ENCODE measurements around the gene CEP112.

The CEP112 gene

DNA sequence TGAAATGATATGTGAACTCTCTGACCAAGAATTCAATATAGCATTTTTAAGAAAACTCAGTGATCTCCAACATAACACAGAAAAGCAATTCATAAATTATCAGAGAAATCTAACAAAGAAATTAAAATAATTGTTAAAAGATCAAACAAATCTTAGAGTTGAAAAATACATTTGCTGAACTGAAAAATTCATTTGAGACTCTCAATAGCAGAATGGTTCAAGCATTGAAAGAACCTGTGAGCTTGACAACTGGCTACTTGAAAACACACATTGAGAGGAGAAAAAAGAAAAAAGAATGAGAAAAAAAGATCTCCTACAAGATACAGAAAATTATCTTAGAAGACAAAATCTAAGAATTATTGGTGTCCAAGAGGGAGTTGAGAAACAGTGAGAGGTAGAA, 203.5 kb downstream of the CEP112 start:
- DNase-seq (ENCODE audit: low spot score), result no peak

DNA sequence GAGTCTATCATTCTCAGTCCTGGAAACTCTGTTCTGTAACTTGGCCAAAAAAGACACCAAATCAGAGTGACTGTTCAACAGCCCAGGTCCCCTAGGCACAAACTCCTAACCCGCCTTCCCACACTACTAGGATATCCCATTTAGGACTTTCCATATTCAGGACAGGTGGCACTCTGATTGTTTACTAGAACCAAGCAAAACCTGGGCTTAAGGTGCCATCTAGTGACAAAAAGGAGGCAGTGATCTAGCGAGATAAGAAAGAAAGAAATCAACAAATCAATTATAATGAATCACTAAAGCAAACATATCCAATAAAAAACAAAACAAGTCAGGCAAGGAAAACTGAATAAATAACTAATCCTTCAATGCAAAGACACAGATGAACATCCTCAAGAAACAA, 203.9 kb downstream of the CEP112 start:
- DNase-seq (ENCODE audit: low spot score), result peak; percentile 95

DNA sequence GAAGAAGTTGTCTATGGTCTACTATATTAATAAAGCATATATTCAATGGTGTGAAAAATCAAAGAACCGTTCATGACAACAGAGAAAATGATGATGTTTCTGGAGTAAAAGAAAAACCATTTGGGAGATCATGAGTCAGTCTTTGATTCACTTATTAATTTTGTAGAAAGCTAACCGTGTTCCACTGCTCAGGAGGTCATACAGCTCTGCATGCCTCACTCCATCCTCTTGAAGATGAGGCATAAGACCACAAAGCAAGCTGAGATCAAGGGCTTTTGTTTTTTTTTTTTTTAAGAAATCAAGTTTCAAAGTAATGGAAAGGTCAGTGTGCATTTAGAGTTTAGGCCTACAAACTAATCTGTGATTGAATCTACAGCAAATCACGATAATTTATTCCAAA, 206.4 kb downstream of the CEP112 start:
- no peak for DNase-seq (ENCODE audit: low spot score)

DNA sequence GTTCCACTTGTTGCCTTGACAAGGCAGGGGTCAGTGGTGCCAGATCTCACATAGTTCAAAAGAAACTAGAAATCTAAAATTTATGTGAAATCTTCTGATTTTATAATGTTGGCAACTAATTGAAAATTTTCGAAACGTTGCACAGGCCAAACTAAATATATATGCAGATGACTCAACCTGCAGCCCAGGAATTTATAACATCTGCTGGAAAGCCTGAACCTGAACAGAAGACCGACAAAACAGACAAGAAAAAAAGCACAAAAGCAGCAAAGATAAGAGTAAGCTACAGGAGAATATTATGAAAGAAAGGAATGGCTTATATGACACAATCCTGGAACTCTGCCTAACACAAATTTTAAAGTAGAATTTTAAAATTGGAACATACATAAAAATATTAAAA, 207.6 kb downstream of the CEP112 start:
- no peak for DNase-seq (ENCODE audit: low spot score)

DNA sequence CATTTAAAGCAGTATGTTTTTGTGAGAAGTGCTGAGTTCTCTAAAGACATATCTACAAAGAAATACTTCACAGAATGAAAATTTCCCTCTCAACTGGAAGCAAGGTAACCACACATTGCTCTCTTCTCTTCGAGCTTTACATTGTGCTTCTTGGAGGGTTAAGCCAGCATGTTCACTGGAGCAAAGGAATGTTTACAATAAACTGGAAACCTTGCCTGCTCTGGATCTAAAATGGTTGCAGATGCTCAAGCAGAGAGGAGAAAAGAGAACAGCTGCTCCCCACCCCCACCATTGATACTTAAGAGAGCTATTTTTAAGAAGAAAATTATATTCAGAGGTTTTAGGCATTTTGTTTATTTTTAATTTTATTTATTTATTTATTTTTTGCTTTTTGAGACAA, 213.1 kb downstream of the CEP112 start:
- DNase-seq (ENCODE audit: low spot score), result no peak

DNA sequence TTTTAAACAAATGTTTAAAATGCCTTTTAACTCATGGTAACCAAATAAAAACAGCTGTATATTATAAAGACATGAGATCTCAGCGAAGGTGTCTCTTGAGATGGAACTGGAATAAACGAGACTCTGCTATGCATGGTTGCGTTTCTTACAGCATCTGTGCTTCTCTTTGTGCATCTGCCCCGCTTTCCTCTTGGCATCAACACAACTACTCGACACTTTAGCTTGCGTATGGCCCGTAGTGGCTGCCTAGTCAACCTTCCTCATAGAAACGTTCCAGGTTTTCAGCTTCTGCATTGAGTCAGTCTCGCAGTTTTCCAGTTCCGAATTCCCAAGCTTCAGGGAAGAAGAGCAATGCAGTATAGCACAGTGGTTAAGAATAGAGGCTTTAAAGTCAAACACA, 214.9 kb downstream of the CEP112 start:
- no peak for DNase-seq (ENCODE audit: low spot score)

DNA sequence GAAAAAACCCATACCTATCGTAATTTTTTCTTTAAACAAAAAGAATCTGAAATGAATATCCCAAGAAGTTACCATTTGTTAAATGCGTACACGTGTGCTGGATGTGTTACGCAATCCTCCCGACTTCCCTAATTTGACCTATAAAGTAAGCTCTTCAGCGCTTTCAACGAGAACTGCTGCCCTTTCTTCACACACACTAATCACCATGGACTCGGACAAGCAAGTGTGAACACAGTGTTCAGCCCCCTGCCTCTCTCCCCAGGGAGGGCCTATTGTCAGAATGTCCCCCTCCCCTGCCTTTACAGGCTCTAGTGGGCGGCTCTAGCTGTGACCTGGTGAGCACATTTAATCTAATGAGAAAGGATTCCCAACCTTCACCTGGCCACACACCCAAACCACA, 216.1 kb downstream of the CEP112 start:
- no peak for DNase-seq (ENCODE audit: low spot score)

DNA sequence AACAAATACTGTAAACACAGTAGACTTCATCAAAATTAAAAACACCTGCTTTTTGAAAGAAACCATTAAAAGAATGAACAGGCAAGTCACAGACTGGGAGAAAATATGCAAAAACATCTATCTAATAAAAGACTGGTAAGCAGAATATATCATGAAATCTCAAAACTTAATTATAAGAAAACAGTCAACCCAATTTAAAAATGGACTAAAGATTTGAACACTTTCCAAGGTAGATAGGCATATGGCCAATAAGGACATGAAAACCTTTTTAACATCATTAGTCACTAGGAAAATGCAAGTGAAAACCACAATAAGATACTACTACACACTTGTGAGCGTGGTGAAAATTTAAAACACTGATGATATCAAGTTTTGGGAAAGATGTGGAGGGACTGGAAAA, 218.7 kb downstream of the CEP112 start:
- no peak for DNase-seq (ENCODE audit: low spot score)

DNA sequence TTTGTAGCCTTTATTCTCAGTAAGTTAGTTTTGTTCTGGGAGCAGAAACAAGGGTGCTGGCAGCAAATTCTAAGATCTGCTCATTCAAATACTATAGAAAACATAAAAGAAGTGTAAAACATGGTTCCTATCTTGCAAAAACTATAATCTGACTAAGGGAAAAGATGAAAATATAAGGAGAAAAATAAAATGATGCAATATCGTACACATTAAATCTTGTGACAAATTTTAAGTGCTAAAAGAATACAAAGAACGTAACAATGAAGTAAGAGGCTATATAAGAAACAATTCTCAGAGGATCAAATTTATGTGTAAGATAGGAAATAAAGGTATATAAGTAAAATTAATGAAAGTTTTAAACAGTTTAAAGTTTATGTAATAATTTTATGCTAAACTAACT, 224.6 kb downstream of the CEP112 start:
- no peak for DNase-seq (ENCODE audit: low spot score)

DNA sequence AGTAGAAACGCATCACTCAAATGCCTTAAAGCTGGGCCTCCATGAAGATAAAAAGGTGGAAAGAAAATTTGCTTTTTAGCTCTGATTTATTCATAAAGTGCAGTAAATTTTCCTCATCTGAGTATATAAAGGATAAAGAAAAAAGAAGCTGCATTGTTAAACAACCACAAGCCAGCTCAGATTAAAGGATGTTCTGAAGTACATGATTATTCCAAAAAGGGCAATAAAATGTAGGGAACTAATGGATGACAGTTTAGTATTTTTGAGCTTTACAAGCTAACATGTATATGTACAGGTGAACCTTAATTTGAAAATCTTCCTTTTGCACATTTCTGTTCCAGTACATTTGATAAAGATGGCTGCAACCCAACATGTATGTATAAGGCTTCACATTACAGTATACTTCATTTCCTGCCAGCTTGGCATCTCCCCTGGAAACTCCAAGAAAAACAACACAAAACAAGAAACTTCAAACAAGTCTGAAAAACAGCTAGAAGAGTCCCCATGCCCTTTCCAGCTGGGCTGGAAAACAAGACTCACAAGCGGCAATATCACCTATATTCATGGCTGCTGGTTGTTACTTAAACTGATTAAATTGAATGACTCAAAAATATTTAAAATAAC, 225.7 kb downstream of the CEP112 start:
- DNase-seq (ENCODE audit: low spot score), result no peak

DNA sequence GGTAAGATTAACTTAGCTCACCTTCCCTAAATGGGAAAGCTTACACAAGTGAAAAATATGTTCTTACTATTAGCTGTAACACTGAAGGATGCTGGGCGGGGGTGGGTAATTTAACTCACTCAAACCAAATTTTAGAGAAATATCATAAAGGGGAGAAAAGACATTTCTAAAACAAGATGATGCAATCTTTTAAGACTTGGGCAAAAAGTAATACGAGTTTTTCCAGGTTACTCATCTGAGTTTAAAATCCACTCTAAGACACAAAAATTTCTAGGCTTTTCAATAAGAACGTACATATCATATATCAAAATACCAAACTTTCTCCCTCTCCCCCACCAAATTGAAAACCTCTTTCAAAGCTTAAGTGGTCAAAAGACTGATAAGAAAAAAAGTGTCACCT, 228.8 kb downstream of the CEP112 start:
- DNase-seq (ENCODE audit: low spot score), result no peak

DNA sequence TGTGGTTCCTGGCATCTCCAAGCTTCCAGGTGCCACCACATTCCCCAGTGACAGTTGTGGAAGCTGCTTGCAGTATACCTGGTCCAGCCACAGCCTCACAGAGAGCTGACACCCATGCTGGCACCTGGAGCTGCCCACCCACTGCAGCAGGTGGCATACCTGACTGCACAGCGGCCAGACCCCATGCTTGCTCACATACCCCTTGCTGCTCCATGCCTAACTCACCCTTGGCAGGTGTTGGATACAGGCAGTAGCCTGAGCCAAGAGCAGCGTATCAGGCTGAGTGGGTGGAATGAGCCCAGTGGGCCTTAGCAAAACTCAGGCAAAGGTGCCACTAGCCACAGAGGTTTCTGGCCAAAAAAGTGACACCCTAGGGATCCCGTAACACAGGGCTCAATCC, 232.3 kb downstream of the CEP112 start:
- no peak for DNase-seq (ENCODE audit: low spot score)

DNA sequence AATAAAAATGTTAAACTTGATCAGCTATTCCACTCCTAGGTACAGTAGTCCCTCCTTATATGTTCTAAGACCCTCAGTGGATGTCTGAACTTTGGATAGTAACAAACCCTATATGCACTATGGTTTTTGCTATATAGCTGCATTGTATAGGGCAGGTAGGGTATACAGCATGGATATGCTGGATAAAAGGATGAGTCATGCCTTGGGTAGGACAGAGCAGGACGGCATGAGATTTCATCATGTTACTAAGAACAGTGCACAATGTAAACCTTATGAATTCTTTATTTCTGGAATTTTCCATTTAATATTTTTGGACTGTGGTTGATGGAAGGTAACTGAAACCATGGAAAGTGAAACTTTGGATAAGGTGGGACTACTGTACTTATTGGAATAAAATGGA, 235.1 kb downstream of the CEP112 start:
- peak; percentile 34 for DNase-seq (ENCODE audit: low spot score)

DNA sequence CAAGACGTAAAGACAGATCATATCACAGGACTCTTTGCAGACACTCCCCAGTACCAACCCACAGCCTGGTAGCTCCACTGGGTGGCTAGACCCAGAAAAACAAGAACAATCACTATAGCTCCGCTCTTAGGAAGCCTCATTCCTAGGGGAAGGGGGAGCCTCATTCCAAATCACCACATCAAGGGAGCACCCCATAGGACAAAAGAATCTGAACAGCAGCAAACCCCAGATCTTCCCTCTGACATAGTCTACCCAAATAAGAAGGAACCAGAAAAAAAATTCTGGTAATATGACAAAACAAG, 237.8 kb downstream of the CEP112 start:
- no peak for DNase-seq (ENCODE audit: low spot score)

DNA sequence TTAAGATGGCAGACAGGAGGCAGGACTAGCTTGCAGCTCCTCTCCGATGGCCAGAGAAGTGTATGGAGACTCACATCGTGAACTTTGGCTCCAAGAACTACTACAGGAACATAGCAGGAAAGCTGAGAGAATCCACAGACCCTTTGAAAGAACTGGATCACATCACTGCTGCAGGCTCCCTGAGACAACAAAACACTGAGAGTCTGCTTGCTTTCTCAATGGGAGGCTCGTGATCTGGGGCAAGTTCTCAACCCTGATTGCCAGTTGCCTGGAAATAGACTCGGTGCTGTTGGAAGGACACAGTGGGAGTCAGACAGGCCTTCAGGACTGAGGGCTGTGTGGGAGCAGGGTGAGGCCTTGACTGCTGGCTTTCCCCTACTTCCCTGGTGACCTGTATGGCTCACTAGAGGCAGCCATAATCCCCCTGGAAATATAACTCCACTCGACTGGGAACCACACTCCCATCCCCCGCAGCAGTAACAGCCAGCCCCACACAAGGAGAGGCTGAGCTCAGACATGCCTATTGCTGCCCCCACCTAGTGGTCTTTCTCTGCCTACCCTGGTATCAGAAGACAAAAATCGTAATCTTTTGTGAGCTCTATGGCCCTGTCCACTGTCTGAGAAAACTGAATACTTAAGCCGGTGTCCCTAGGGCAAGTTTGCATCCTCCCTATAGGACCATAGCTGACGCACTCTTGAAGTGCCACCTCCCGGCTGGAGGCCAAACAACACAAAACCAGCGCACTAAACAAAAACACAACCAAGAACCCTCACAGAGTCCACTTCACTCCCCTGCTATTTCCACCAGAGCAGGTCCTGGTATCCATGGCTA, 238.4 kb downstream of the CEP112 start:
- DNase-seq (ENCODE audit: low spot score), result no peak

DNA sequence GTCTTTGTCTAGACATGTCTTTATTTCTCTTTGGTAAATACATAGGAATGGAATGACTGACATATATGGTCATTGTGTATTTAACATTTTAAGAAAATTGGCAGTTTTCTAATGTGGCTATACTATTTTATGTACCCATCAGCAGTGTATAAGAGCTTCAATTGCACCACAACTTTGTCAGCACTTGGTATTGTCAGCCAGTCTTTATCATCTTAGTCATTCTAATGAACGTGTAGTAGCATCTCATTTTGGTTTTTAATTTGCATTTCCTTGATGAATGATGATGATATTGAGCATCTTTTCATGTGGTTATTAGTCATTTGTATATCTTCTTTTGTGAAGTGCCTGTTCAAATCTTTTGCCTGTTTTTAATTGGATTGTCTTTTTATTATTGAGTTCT, 239.3 kb downstream of the CEP112 start:
- no peak for DNase-seq (ENCODE audit: low spot score)

DNA sequence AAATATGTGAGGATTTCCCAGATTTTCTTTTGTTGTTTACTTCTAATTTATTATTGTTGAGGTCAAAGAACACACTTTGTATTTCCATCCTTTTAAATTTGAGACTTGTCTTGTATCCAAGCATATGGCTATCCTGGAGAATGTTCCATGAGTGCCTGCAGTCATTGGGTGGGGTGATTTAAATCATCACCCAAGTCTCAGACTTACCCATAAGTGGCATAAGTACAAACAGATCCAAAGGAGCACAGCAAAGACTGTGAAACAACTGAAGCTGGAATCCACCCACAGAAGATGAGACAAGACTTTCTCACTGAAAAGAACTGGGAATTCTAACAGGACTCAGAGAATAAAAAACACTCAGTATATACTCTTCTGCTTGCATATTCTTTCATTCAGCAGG, 239.9 kb downstream of the CEP112 start:
- no peak for DNase-seq (ENCODE audit: low spot score)

DNA sequence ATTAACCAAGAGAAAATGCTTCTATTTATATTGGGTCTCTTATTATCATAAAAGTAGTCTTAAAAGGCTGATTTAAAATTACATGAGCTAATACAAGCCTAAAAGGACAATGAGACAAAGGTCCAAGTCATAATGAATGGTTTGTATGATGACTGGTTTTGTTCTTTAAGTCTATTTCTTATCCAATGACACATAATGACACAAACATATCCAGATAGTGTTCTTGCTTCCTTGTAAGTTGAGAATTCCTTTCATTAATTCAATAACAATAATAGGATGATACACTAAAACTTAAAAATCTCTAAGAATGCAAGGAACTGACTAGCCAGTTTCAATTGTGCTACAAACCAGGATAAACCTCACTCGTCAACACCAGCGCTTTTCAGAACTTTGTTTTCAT, 244.1 kb downstream of the CEP112 start:
- DNase-seq (ENCODE audit: low spot score), result no peak

DNA sequence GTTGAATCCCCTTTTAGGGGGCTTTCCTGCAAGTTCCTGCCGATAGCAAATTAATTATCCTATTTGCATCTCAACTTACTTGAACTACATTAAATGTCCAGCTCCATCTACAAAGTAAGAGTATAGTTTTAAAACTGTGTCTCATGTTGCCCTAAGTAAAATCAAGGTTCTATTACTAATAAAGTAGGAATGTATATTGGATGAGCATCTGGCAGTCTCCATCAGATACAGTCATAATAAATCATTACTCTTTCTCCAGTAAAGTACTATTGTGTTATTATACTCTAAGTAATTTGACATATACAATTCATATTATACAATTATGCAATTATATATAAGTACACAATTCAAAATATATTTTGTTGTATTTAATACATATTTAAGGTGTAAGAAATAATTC, 249.3 kb downstream of the CEP112 start:
- no peak for DNase-seq (ENCODE audit: low spot score)

DNA sequence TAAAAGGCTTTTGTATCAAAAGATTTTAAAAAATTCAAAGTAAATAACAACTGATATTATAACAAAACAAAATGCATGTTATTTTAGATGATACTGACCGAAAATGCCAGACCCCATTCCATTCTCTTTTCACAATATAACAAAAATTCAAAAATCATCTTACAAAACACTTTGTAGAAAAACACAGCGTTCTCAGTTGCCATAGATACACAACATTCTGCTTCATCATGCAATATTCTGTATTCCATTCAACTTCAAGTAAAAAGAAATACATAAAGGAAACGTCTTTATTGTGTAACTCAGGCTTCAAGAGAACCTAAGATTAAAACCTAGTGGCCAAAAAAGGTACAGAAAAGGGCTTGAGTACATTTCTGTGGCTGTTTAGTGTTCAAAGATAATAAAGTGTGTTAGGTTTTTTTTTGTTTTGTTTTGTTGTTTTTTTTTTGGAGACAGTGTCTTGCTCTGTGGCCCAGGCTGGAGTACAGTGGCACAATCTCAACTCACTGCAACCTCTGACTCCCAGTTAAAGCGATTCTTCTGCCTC, 250.5 kb downstream of the CEP112 start:
- no peak for DNase-seq (ENCODE audit: low spot score)

DNA sequence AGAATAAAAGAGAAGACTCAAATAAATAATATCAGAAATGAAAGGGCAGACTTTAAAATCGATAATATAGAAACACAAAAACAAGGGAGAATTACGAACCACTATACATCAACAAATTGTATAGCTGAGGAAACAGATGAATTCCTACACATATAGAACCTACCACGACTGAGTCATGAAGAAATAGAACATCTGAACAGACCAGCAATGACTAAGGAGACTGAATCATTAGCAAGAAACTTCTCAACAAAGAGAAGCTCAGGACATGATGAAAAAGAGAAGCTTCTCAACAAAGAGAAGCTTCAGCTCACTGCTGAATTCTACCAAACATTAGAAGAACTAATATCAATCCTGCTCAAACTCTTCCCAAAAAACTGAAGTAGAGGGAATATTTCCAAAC, 255.9 kb downstream of the CEP112 start:
- no peak for DNase-seq (ENCODE audit: low spot score)

DNA sequence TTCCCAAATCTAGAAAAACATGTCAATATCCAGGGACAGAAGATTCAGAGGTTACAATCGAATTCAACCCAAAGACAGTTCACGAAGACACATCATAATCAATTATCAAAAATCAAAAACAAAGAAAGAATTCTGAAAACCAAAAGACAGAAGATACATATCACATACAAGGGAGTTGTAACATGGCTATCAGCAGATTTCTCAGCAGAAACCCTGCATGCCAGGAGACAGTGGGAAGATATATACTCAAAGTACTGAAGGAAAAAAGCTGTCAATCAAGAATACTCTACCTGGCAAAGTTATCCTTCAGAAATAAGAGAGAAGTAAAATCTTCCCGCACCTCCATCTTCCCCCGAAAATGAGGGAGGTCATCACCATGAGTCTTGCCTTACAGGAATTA, 258.6 kb downstream of the CEP112 start:
- no peak for DNase-seq (ENCODE audit: low spot score)

DNA sequence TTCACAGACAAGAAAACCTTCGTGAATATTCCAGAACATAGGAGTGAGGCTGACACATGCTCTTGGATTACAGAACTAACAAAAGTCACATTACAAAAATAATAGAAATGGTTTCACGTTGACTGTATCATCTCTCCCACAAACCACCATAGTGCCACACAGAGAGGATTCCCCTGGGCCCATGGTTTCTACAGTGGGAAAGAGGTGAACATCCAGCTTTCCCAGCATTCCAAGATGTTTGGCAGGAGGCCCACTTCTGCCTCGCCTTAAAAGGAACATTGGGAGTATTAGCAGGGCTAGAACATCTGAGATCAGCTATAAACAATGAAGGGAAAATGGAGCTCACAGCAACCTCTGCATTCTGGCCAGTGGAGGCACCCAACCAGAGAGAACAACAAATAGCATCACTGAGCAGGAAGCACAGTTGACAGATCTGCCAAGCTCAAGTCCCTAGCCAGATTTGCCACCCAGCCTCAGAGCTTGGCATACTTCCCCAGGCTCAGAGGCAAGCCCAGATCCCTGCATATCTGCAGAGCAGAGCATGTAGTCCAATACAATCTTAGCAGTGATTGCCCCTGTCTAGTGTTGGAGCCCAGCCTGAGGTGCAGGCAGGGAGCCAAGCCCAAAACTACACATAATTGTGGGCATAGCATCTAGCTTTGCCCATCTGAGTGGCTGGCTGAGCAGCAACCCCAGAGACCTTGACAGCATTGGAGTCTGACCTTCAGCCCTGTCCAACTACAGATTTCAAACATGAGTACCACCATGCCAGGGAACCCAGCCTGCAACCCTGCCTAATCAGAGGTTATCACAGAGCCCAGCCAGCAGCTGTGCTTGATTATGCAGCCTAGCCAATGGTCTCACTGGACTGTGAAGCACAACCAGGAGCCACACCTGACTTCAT, 260.4 kb downstream of the CEP112 start:
- DNase-seq (ENCODE audit: low spot score), result no peak
